ENCODE results near the gene MTARC2.
A peak's percentile ranks its signal among the peaks of the same experiment; 100 is the strongest.

MTARC2 gene

GRCh38 chr1:220746851-220747250, 1.3 kb upstream of the MTARC2 start:
- Histone ChIP-seq H3K18ac (ENCODE audit: low read length) (no peak overlapping the region), H2BK15ac (replicated peaks; ENCODE audit: low read depth) (no peak overlapping the region), H2BK120ac (ENCODE audit: low read depth, low read length) (no peak overlapping the region), H4K5ac (ENCODE audit: low read length) (no peak overlapping the region), H3K56ac (ENCODE audit: low read length) (no peak overlapping the region), H3K4ac (ENCODE audit: low read depth, low read length) (no peak overlapping the region), H3K27ac (ENCODE audit: low read depth, low read length) (no peak overlapping the region), H3K4me3 (ENCODE audit: low read length) (no peak overlapping the region), H3K79me2 (ENCODE audit: control insufficient read depth, insufficient read depth, low read length) (no peaks in the 10 kb centered on the region), H4K8ac (ENCODE audit: low read depth, low read length) (no peak overlapping the region), H3K4me2 (ENCODE audit: low read length) (no peak overlapping the region), H3K23ac (ENCODE audit: low read length) (no peak overlapping the region), H3K36me3 (ENCODE audit: control insufficient read depth, insufficient read depth, low read length) (no peaks in the 10 kb centered on the region), H3K4me1 (ENCODE audit: control insufficient read depth, low read depth, low read length) (peaks cover 14% of the 10 kb centered on the region), H3K79me1 (ENCODE audit: low read length) (no peaks in the 10 kb centered on the region), H2BK5ac (ENCODE audit: low read length) (no peak overlapping the region), H2AK5ac (ENCODE audit: low read length) (no peak overlapping the region), H3K27me3 (ENCODE audit: insufficient read depth, low read length, poor library complexity) (no peaks in the 10 kb centered on the region), H3K9ac (ENCODE audit: low read length) (no peak overlapping the region)
- WGBS (ENCODE audit: extremely low coverage, insufficient coverage, low lambda C conversion rate) = no CpG with 5 or more reads among the region's 3 CpGs
- no peak for DNase-seq

- Histone ChIP-seq H3K4me3 (ENCODE audit: low read length) (peak overlapping the region; percentile 30), H2AK5ac (ENCODE audit: low read length) (no peak overlapping the region), H3K18ac (ENCODE audit: low read length) (no peak overlapping the region), H2BK120ac (ENCODE audit: low read depth, low read length) (no peak overlapping the region), H3K56ac (ENCODE audit: low read length) (peak overlapping the region; percentile 94), H3K4me2 (ENCODE audit: low read length) (peak overlapping the region; percentile 78), H3K9ac (ENCODE audit: low read length) (peak overlapping the region; percentile 84), H2BK15ac (replicated peaks; ENCODE audit: low read depth) (no peak overlapping the region), H4K8ac (ENCODE audit: low read depth, low read length) (no peak overlapping the region), H3K4ac (ENCODE audit: low read depth, low read length) (no peak overlapping the region), H3K27ac (ENCODE audit: low read depth, low read length) (no peak overlapping the region), H3K79me1 (ENCODE audit: low read length) (no peaks in the 10 kb centered on the region), H3K4me1 (ENCODE audit: control insufficient read depth, low read depth, low read length) (peaks cover 14% of the 10 kb centered on the region), H3K27me3 (ENCODE audit: insufficient read depth, low read length, poor library complexity) (no peaks in the 10 kb centered on the region), H3K23ac (ENCODE audit: low read length) (no peak overlapping the region), H3K36me3 (ENCODE audit: control insufficient read depth, insufficient read depth, low read length) (no peaks in the 10 kb centered on the region), H2BK5ac (ENCODE audit: low read length) (no peak overlapping the region), H3K79me2 (ENCODE audit: control insufficient read depth, insufficient read depth, low read length) (no peaks in the 10 kb centered on the region), H4K5ac (ENCODE audit: low read length) (no peak overlapping the region)
- no CpG with 5 or more reads among the region's 18 CpGs for WGBS (ENCODE audit: extremely low coverage, insufficient coverage, low lambda C conversion rate)
- DNase-seq = no peak
Measured at GRCh38 chr1:220747437-220748088, 559 bp upstream of the MTARC2 start.

- no peaks in the 10 kb centered on the region for H3K79me2 ChIP-seq (ENCODE audit: control insufficient read depth, insufficient read depth, low read length)
- no peak overlapping the region for H4K8ac ChIP-seq (ENCODE audit: low read depth, low read length)
- peaks cover 14% of the 10 kb centered on the region for H3K4me1 ChIP-seq (ENCODE audit: control insufficient read depth, low read depth, low read length)
- no peaks in the 10 kb centered on the region for H3K27me3 ChIP-seq (ENCODE audit: insufficient read depth, low read length, poor library complexity)
- H2BK15ac ChIP-seq (replicated peaks; ENCODE audit: low read depth) = no peak overlapping the region
- no peaks in the 10 kb centered on the region for H3K36me3 ChIP-seq (ENCODE audit: control insufficient read depth, insufficient read depth, low read length)
- H3K23ac ChIP-seq (ENCODE audit: low read length) = peak overlapping the region; percentile 86
- peak overlapping the region; percentile 69 for H3K4me3 ChIP-seq (ENCODE audit: low read length)
- no peak overlapping the region for H3K27ac ChIP-seq (ENCODE audit: low read depth, low read length)
- no peak overlapping the region for H2BK5ac ChIP-seq (ENCODE audit: low read length)
- H3K4ac ChIP-seq (ENCODE audit: low read depth, low read length) = no peak overlapping the region
- H3K18ac ChIP-seq (ENCODE audit: low read length) = no peak overlapping the region
- DNase-seq = no peak
- H3K4me2 ChIP-seq (ENCODE audit: low read length) = peak overlapping the region; percentile 78
- H3K79me1 ChIP-seq (ENCODE audit: low read length) = no peaks in the 10 kb centered on the region
- H4K5ac ChIP-seq (ENCODE audit: low read length) = no peak overlapping the region
- H2BK120ac ChIP-seq (ENCODE audit: low read depth, low read length) = no peak overlapping the region
- H3K9ac ChIP-seq (ENCODE audit: low read length) = peak overlapping the region; percentile 84
- H2AK5ac ChIP-seq (ENCODE audit: low read length) = peak overlapping the region; percentile 30
- H3K56ac ChIP-seq (ENCODE audit: low read length) = peak overlapping the region; percentile 94
- no CpG with 5 or more reads among the region's 3 CpGs for WGBS (ENCODE audit: extremely low coverage, insufficient coverage, low lambda C conversion rate)
Measured at GRCh38 chr1:220748936-220749335, 814 bp downstream of the MTARC2 start.

- no peak overlapping the region for H3K4ac ChIP-seq (ENCODE audit: low read depth, low read length)
- H2BK120ac ChIP-seq (ENCODE audit: low read depth, low read length) = no peak overlapping the region
- WGBS (ENCODE audit: extremely low coverage, insufficient coverage, low lambda C conversion rate) = no CpG with 5 or more reads among the region's 6 CpGs
- H3K56ac ChIP-seq (ENCODE audit: low read length) = no peak overlapping the region
- no peak overlapping the region for H3K23ac ChIP-seq (ENCODE audit: low read length)
- no peak overlapping the region for H3K4me2 ChIP-seq (ENCODE audit: low read length)
- peaks cover 14% of the 10 kb centered on the region for H3K4me1 ChIP-seq (ENCODE audit: control insufficient read depth, low read depth, low read length)
- H3K79me2 ChIP-seq (ENCODE audit: control insufficient read depth, insufficient read depth, low read length) = no peaks in the 10 kb centered on the region
- no peak overlapping the region for H2BK5ac ChIP-seq (ENCODE audit: low read length)
- no peak overlapping the region for H3K9ac ChIP-seq (ENCODE audit: low read length)
- H3K4me3 ChIP-seq (ENCODE audit: low read length) = no peak overlapping the region
- no peaks in the 10 kb centered on the region for H3K79me1 ChIP-seq (ENCODE audit: low read length)
- H4K8ac ChIP-seq (ENCODE audit: low read depth, low read length) = no peak overlapping the region
- no peak overlapping the region for H4K5ac ChIP-seq (ENCODE audit: low read length)
- H2BK15ac ChIP-seq (replicated peaks; ENCODE audit: low read depth) = no peak overlapping the region
- no peaks in the 10 kb centered on the region for H3K27me3 ChIP-seq (ENCODE audit: insufficient read depth, low read length, poor library complexity)
- no peak overlapping the region for H3K18ac ChIP-seq (ENCODE audit: low read length)
- no peak overlapping the region for H3K27ac ChIP-seq (ENCODE audit: low read depth, low read length)
- no peaks in the 10 kb centered on the region for H3K36me3 ChIP-seq (ENCODE audit: control insufficient read depth, insufficient read depth, low read length)
- H2AK5ac ChIP-seq (ENCODE audit: low read length) = no peak overlapping the region
- DNase-seq = no peak
Measured at GRCh38 chr1:220750131-220750515, 2.0 kb downstream of the MTARC2 start.

GRCh38 chr1:220751111-220751510, 3.0 kb downstream of the MTARC2 start:
- H3K56ac ChIP-seq (ENCODE audit: low read length) = no peak overlapping the region
- no peak for DNase-seq
- H3K18ac ChIP-seq (ENCODE audit: low read length) = no peak overlapping the region
- H3K27ac ChIP-seq (ENCODE audit: low read depth, low read length) = no peak overlapping the region
- H3K23ac ChIP-seq (ENCODE audit: low read length) = no peak overlapping the region
- no peak overlapping the region for H2AK5ac ChIP-seq (ENCODE audit: low read length)
- H3K79me1 ChIP-seq (ENCODE audit: low read length) = no peaks in the 10 kb centered on the region
- H3K4me1 ChIP-seq (ENCODE audit: control insufficient read depth, low read depth, low read length) = peaks cover 14% of the 10 kb centered on the region
- no peak overlapping the region for H3K4ac ChIP-seq (ENCODE audit: low read depth, low read length)
- no peak overlapping the region for H3K4me3 ChIP-seq (ENCODE audit: low read length)
- H4K8ac ChIP-seq (ENCODE audit: low read depth, low read length) = no peak overlapping the region
- no peaks in the 10 kb centered on the region for H3K79me2 ChIP-seq (ENCODE audit: control insufficient read depth, insufficient read depth, low read length)
- H2BK120ac ChIP-seq (ENCODE audit: low read depth, low read length) = no peak overlapping the region
- no peak overlapping the region for H3K4me2 ChIP-seq (ENCODE audit: low read length)
- H2BK5ac ChIP-seq (ENCODE audit: low read length) = no peak overlapping the region
- no peaks in the 10 kb centered on the region for H3K36me3 ChIP-seq (ENCODE audit: control insufficient read depth, insufficient read depth, low read length)
- no peak overlapping the region for H3K9ac ChIP-seq (ENCODE audit: low read length)
- H2BK15ac ChIP-seq (replicated peaks; ENCODE audit: low read depth) = no peak overlapping the region
- no peak overlapping the region for H4K5ac ChIP-seq (ENCODE audit: low read length)
- no peaks in the 10 kb centered on the region for H3K27me3 ChIP-seq (ENCODE audit: insufficient read depth, low read length, poor library complexity)
- WGBS (ENCODE audit: extremely low coverage, insufficient coverage, low lambda C conversion rate) = no CpG with 5 or more reads among the region's 2 CpGs

Measured in mesendoderm (in vitro differentiated cells).